Heart left ventricle (tissue), 16 donors: ENCODE measurements around the gene ARPC5L. TPM values are rescaled to one million over a fixed set of nuclear protein-coding genes. Genes with fewer than 3 reads are reported as not detected.

ENCODE experiments used
- ATAC-seq, 4 donors: fragments of 200-7000 bp; cut with Tn5 transposase; one replicate each; pipeline ENCODE4 v1.9.1; 2020 to 2022; ENCODE audit warnings: moderate library complexity in 4 of 4, mild to moderate bottlenecking in 3 of 4, moderate number of reproducible peaks in 1 of 4
- DNase-seq, 5 donors: peaks; one replicate each; pipeline ENCODE4 v3.0.0-alpha.2; 2020
- H3K27ac ChIP-seq, 12 donors: fragments of 200-600 bp; sonication (generic) in 4 of 12; one replicate each; pipeline versions ENCODE4 v1.5.0 to v1.8.0; 2016 to 2022; ENCODE audit warnings: mild to moderate bottlenecking in 2 of 12
- H3K27me3 ChIP-seq, 9 donors: fragments of 200-600 bp; sonication (generic) in 2 of 9; one replicate each; pipeline versions ENCODE4 v1.5.1 to v1.8.0; 2016 to 2022; ENCODE audit warnings: mild to moderate bottlenecking in 3 of 9
- H3K36me3 ChIP-seq, 9 donors: fragments of 200-600 bp; sonication (generic) in 2 of 9; one replicate each; pipeline versions ENCODE4 v1.5.0 to v1.8.0; 2018 to 2022; ENCODE audit warnings: mild to moderate bottlenecking in 2 of 9
- H3K4me1 ChIP-seq, 12 donors: fragments of 200-600 bp; sonication (generic) in 4 of 12; one replicate each; pipeline versions ENCODE4 v1.5.0 to v1.8.0; 2016 to 2022; ENCODE audit warnings: mild to moderate bottlenecking in 3 of 12
- H3K4me3 ChIP-seq, 12 donors: fragments of 200-600 bp; sonication (generic) in 4 of 12; one replicate each; pipeline versions ENCODE4 v1.5.0 to v1.8.0; 2017 to 2022; ENCODE audit warnings: mild to moderate bottlenecking in 9 of 12, moderate library complexity in 4 of 12
- H3K9me3 ChIP-seq, 12 donors: fragments of 200-600 bp; sonication (generic) in 4 of 12; one replicate each; pipeline versions ENCODE4 v1.5.0 to v1.8.0; 2016 to 2022; ENCODE audit warnings: mild to moderate bottlenecking in 1 of 12
- POLR2A ChIP-seq, 2 donors: fragments of 450-650 bp; IDR thresholded peaks; one replicate each; pipeline ENCODE4 v1.6.1; 2017; ENCODE audit warnings: antibody characterized with exemption in 2 of 2, mild to moderate bottlenecking in 2 of 2, moderate library complexity in 2 of 2
- WGBS, 4 donors: extraction: QIAGEN DNeasy Blood & Tissue Kit in 2 of 4; methylation state at CpG; one replicate each; pipeline versions ENCODE4 v1.1.5 to v1.1.7; 2013 to 2018; 5-methylcytosine and 5-hydroxymethylcytosine counted together
- intact Hi-C, 10 donors: fragments of 100-400 bp; cut with DNase I; formaldehyde crosslinking; loops; one replicate each; pipeline versions ENCODE4 v1.11.1 to v1.14.2; 2022
- polyA plus RNA-seq, 2 donors: library from polyadenylated mRNA; stranded (reverse); fragments of 200-250 nt; gene quantifications; one replicate each; pipeline ENCODE4 v1.2.3, GENCODE V29; 2013
- total RNA-seq, 9 donors: library from RNA; depleted of rRNA in 2 of 9; stranded (reverse); fragments of >200 nt in 2 of 9; fragmentation: NEBNext Ultra II Directional in 3 of 9; extraction: Animal tissue kit (Norgen Biotek cat#: 25700) in 3 of 9; gene quantifications; one replicate each; pipeline versions ENCODE4 v1.1.0 to v1.2.4, GENCODE V29; 2016 to 2023
- TF ChIP-seq, protein P1 (sequence below), 12 donors: fragments of 200-600 bp; sonication (generic) in 4 of 12; IDR thresholded peaks; one replicate each; pipeline versions ENCODE4 v1.5.0 to v1.8.0; 2018 to 2022; ENCODE audit warnings: antibody characterized with exemption in 12 of 12, mild to moderate bottlenecking in 5 of 12
- donor health status: ischemic (EF 13 %, LVEDD 7.1; RV severe dilation, severe dysfunction).
- donor health status: healthy with polysubstance abuse.
- donor health status: DM: no; HTN: yes; CAD: no.
- donor health status: DM: no; HTN: no; CAD: no.
- donor health status: ischemic (EF 25% LVEDD 6.9; RV normal size, moderate dysfunction).
- donor health status: ischemic (EF 25% LVEDD 5.7; RV mildly dilated, moderate dysfunction).
- donor health status: healthy.
- donor health status: DM: yes; HTN: yes; CAD: no.
- donor health status: ischemic (EF 35%, LVEDD 5.7; RV mildly dilated, moderate dysfunction).
- donor health status: nonischemic (EF 11% LVEDD 7.7; RV severe dilation, severe dysfunction).
- donor health status: DM: yes; HTN: yes; CAD: no.
- donor health status: PGD.
- donor health status: ischemic (EF 29% LVEDD 5.4; RV normal size, mild dysfunction).
- donor health status: nonischemic (EF 23%, LVEDD 6.1; RV moderate dilation, normal function).

Gene ARPC5L
- total and polyA plus RNA-seq, 11 donors = 27.0 to 102 (median 39.7) TPM

DNA sequence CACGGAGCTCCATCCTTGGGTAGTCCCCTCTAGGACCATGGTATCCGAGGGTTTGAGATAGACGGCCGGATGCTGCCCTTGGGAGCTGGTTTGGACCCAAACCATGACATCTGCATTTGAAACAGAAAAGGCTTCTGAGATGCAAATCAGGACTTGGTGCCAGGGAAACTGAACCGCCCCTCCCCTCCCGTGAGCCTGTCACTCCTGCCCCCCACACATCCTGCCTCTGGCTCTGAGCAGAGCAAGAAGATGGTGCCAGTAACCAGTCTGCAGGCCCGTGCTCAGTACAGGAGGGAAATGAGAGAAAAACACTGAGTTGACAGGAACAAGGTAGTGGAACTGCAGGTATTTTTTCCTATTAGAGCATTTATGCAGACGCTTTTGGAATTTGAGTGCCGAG lies 18.6 kb downstream of the ARPC5L start:
- H3K36me3 ChIP-seq = peaks cover 0 to 100% (median 92%) of the 10 kb centered on the region in 9 donors
- no peaks in the 10 kb centered on the region for H3K27me3 ChIP-seq
- intact Hi-C loops = no loop called here
- TF ChIP-seq POLR2A (IDR thresholded peaks at IDR 0.05) = no peak
- TF ChIP-seq, protein P1, sequence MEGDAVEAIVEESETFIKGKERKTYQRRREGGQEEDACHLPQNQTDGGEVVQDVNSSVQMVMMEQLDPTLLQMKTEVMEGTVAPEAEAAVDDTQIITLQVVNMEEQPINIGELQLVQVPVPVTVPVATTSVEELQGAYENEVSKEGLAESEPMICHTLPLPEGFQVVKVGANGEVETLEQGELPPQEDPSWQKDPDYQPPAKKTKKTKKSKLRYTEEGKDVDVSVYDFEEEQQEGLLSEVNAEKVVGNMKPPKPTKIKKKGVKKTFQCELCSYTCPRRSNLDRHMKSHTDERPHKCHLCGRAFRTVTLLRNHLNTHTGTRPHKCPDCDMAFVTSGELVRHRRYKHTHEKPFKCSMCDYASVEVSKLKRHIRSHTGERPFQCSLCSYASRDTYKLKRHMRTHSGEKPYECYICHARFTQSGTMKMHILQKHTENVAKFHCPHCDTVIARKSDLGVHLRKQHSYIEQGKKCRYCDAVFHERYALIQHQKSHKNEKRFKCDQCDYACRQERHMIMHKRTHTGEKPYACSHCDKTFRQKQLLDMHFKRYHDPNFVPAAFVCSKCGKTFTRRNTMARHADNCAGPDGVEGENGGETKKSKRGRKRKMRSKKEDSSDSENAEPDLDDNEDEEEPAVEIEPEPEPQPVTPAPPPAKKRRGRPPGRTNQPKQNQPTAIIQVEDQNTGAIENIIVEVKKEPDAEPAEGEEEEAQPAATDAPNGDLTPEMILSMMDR (IDR thresholded peaks at IDR 0.05) = no peak
- DNase-seq (peak in 1 of 5 donors; percentile 3), ATAC-seq (no peak)
- no peaks in the 10 kb centered on the region for H3K4me1 ChIP-seq
- H3K4me3 ChIP-seq = no peak overlapping the region
- WGBS, 4 donors = 67 to 78% (median 72%) methylated on average over 9 of the region's 9 CpGs
- H3K9me3 ChIP-seq = no peaks in the 10 kb centered on the region
- no peak overlapping the region for H3K27ac ChIP-seq

DNA sequence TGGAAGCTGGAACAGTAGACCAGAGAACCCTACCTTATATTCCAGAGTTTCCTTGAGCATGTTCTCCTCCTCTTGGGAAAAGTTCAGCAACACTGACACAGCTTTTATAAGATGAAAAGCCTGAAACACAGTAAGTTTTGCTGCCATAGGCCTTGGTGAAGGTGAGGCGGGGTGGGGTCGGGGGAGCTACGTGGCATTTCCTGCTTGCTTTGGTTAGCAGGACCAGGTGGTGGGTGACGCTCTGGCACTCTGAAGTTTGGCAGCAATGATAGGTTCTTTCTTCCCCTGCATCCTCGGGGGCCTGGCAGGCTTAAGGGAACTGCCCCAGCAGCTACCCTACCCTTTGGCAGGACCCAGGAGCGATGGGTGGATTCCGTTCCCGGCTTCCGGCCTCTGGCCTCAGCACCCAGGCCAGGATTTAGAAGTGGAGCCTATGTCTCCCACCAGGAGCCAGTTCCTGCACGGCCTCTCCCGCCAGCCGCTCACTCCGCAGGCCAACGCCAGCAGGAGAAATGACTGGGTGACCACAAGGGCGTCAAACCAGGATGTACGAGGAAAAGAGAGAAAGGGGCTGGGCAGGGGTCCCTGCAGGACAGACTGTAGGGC lies 19.3 kb downstream of the ARPC5L start:
- intact Hi-C loops = no loop called here
- ATAC-seq (no peak), DNase-seq (peak in 1 of 5 donors; percentile 11)
- Histone ChIP-seq H3K4me3 (no peak overlapping the region), H3K4me1 (no peaks in the 10 kb centered on the region), H3K27ac (no peak overlapping the region), H3K27me3 (no peaks in the 10 kb centered on the region), H3K36me3 (peaks cover 0 to 100% (median 92%) of the 10 kb centered on the region in 9 donors), H3K9me3 (no peaks in the 10 kb centered on the region)
- WGBS, 4 donors = 91 to 96% (median 93%) methylated on average over 16 of the region's 16 CpGs
- TF ChIP-seq POLR2A (IDR thresholded peaks at IDR 0.05) = no peak
- TF ChIP-seq, protein P1 (IDR thresholded peaks at IDR 0.05) = no peak

DNA sequence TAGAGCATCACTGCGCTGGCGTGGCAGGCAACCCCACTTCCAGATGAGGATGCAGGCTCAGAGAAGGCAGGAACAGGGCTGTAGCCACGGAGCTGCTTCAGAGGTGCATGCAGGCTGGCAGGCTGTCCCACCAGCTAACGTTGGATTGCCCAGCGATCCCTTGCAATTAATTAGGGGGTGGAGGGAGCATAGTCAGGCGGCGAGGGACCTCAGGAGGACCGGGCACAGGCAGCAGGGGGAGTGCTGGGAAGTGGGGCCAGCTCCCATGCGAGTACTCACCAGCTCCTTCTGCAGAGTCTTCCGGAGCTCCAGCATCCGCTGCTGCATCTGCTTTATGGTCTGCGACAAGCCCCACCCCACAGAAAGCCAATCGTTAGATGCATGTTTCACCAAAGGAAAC lies 20.3 kb downstream of the ARPC5L start:
- Histone ChIP-seq H3K27me3 (no peaks in the 10 kb centered on the region), H3K9me3 (no peaks in the 10 kb centered on the region), H3K4me1 (no peaks in the 10 kb centered on the region), H3K27ac (no peak overlapping the region), H3K4me3 (no peak overlapping the region), H3K36me3 (peaks cover 0 to 100% (median 92%) of the 10 kb centered on the region in 9 donors)
- no peak for ATAC-seq
- intact Hi-C loops = no loop called here
- no peak for TF ChIP-seq POLR2A (IDR thresholded peaks at IDR 0.05)
- TF ChIP-seq, protein P1 (IDR thresholded peaks at IDR 0.05) = no peak
- DNase-seq = peak in 1 of 5 donors; percentile 4
- WGBS, 4 donors = 74 to 84% (median 77%) methylated on average over 11 to 13 of the region's 13 CpGs

DNA sequence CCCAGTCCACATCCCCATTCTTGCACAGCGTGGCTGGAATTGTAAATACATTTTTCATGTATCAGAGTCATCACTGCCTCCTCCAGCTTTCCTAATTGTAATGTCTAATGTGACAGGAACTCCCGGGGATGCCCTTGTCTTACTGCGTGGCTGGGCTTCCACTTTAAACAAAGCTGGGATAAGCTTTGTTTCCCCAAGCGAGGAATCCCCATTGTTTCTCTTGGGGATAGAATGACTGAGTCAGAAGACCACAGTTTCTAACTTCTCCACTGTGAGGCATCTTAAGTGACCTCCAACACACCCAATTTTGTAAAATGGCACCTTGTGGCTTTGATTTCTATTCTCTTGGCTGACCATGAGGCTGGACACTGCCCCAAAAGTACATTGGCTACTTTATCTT lies 22.4 kb downstream of the ARPC5L start:
- no peaks in the 10 kb centered on the region for H3K4me1 ChIP-seq
- H3K27me3 ChIP-seq = no peaks in the 10 kb centered on the region
- TF ChIP-seq, protein P1 (IDR thresholded peaks at IDR 0.05) = no peak
- TF ChIP-seq POLR2A (IDR thresholded peaks at IDR 0.05) = no peak
- H3K9me3 ChIP-seq = no peaks in the 10 kb centered on the region
- ATAC-seq (no peak), DNase-seq (peak in 1 of 5 donors; percentile 6)
- 73 to 84% (median 82%) methylated on average over 4 of the region's 4 CpGs for WGBS, 4 donors
- H3K27ac ChIP-seq = no peak overlapping the region
- H3K4me3 ChIP-seq = no peak overlapping the region
- intact Hi-C loops = no loop called here
- peaks cover 0 to 100% (median 92%) of the 10 kb centered on the region in 9 donors for H3K36me3 ChIP-seq
